HG03558 (cell line): ENCODE measurements around the gene CASP9.
"Not testable (repeated sequence)": the region's sequence is repeated elsewhere in the genome, so short reads cannot be mapped to it uniquely, and the experiment has no call there.

Experiments
- ATAC-seq: cut with Tn5 transposase; IDR thresholded peaks from one replicate; pipeline ENCODE4 v1.9.1; 2021; ENCODE audit warnings: moderate number of reproducible peaks; ENCODE audit not compliant: unreplicated experiment; ENCODE audit errors: extremely low read depth

CASP9 gene

GRCh38 chr1:15526490-15527339 is 2.7 kb upstream of the CASP9 start, which contains the start of gene DNAJC16:
DNAJC16 (plus strand) TSS chr1:15526848; CDS start chr1:15529106, 2,258 bp downstream.
- ATAC-seq = peak; percentile 63

- no peak for ATAC-seq
Observed at GRCh38 chr1:15526021-15526489, 2.0 kb upstream of the CASP9 start.

- no peak for ATAC-seq
Observed at GRCh38 chr1:15525050-15526020, 1.3 kb upstream of the CASP9 start.

- peak; percentile 20 for ATAC-seq
Observed at GRCh38 chr1:15524283-15525049, 451 bp upstream of the CASP9 start.

GRCh38 chr1:15523104-15524020 is 653 bp downstream of the CASP9 start:
- ATAC-seq = no peak

GRCh38 chr1:15522551-15522950 is 1.5 kb downstream of the CASP9 start:
- ATAC-seq = no peak

- ATAC-seq = not testable (repeated sequence)
Observed at GRCh38 chr1:15521206-15521906, 2.7 kb downstream of the CASP9 start.

- no peak for ATAC-seq
Observed at GRCh38 chr1:15519625-15520024, 4.4 kb downstream of the CASP9 start.

GRCh38 chr1:15515022-15515663 is 8.9 kb downstream of the CASP9 start:
- ATAC-seq = no peak

GRCh38 chr1:15514557-15514956 is 9.5 kb downstream of the CASP9 start:
- not testable (repeated sequence) for ATAC-seq

- ATAC-seq = no peak
Observed at GRCh38 chr1:15513919-15514318, 10.1 kb downstream of the CASP9 start.

GRCh38 chr1:15513192-15513591 is 10.8 kb downstream of the CASP9 start:
- no peak for ATAC-seq

GRCh38 chr1:15510611-15511405 is 13.2 kb downstream of the CASP9 start:
- ATAC-seq = no peak

- no peak for ATAC-seq
Observed at GRCh38 chr1:15509586-15509985, 14.4 kb downstream of the CASP9 start.

GRCh38 chr1:15508700-15509487 is 15.1 kb downstream of the CASP9 start:
- ATAC-seq = no peak

- ATAC-seq = no peak
Observed at GRCh38 chr1:15507278-15507677, 16.7 kb downstream of the CASP9 start.
